ENCODE results near the gene LUC7L. TPM values are rescaled to one million over a fixed set of nuclear protein-coding genes. Genes with fewer than 3 reads are reported as not detected.

The LUC7L gene
- total RNA-seq, 1 donor from 2014 or later, result 231 TPM

DNA sequence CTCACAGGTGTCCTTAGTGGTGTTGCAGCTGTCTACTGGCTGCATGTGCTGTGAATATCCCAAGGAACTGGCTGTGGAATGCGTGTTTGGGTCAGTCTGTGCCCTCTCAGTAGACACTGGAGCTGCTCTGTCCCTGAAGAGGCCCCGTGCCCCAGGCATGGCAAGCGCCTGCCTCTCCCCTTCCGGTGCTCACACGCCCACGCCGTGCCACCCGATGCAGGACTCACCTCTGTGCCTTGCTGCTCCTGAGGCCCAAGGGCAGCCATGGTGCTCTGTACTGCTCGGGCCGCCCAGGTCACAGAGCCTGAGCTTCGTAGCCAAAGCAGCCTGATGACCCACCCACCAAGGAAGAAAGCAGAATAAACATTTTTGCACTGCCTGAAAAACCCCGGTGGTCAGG, 36.5 kb upstream of the LUC7L start:
- H3K36me3 Mint-ChIP-seq, result peaks cover 7% of the 10 kb centered on the region

DNA sequence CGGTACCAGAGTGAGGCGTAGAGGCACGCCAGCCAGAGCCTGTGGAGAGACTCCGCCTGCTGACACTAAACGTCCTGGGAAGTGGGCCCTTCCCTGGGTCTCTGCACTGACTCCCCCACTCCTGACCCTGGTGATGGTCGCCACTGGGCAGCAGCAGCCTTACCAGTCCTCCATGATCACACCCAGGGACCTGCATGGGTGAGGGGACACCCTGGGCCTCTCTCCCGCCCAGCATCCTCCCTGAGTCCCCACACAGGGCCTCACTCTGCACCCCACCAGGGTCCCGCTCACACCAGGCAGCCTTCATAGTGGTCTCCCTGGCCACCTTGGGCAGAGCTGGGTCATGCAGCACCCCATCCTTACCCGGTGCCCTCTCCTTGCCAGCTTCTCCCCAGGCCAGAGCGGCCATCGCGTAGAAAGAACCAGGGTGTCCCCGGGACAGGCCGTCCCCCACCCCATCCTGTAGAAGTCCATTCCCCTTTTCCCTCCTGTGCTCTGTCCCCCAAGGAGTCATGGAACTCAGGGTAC, 35.8 kb upstream of the LUC7L start:
- no peaks in the 10 kb centered on the region for H3K9me3 Mint-ChIP-seq
- H3K4me1 Mint-ChIP-seq, result peaks cover 7% of the 10 kb centered on the region
- Histone ChIP-seq H3K9ac (no peak overlapping the region), H3K27me3 (no peaks in the 10 kb centered on the region), H3K4me1 (no peaks in the 10 kb centered on the region), H3K79me2 (ENCODE audit: low read depth) (no peaks in the 10 kb centered on the region), H2AFZ (replicated peaks) (no peak overlapping the region), H3K27ac (no peak overlapping the region), H3K9me3 (ENCODE audit: low read depth) (no peaks in the 10 kb centered on the region), H3F3A (ENCODE audit: low read depth) (peaks cover 19% of the 10 kb centered on the region), H3K4me3 (no peak overlapping the region), H4K20me1 (ENCODE audit: low read depth) (no peaks in the 10 kb centered on the region), H3K36me3 (no peaks in the 10 kb centered on the region), H3K4me2 (no peak overlapping the region)
- no peak overlapping the region for H3K4me3 Mint-ChIP-seq
- TF ChIP-seq, protein P1, sequence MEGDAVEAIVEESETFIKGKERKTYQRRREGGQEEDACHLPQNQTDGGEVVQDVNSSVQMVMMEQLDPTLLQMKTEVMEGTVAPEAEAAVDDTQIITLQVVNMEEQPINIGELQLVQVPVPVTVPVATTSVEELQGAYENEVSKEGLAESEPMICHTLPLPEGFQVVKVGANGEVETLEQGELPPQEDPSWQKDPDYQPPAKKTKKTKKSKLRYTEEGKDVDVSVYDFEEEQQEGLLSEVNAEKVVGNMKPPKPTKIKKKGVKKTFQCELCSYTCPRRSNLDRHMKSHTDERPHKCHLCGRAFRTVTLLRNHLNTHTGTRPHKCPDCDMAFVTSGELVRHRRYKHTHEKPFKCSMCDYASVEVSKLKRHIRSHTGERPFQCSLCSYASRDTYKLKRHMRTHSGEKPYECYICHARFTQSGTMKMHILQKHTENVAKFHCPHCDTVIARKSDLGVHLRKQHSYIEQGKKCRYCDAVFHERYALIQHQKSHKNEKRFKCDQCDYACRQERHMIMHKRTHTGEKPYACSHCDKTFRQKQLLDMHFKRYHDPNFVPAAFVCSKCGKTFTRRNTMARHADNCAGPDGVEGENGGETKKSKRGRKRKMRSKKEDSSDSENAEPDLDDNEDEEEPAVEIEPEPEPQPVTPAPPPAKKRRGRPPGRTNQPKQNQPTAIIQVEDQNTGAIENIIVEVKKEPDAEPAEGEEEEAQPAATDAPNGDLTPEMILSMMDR (IDR thresholded peaks at IDR 0.05), result no peak
- TF ChIP-seq EZH2 (IDR thresholded peaks at IDR 0.05), result no peak
- no peak for TF ChIP-seq EZH2phosphoT487 (IDR thresholded peaks at IDR 0.05)
- H3K36me3 Mint-ChIP-seq, result peaks cover 10% of the 10 kb centered on the region
- H3K27me3 Mint-ChIP-seq (ENCODE audit: insufficient read depth, low read depth), result peaks cover 5% of the 10 kb centered on the region
- no peak overlapping the region for H3K27ac Mint-ChIP-seq
- DNase-seq (ENCODE audit: low spot score), result no peak

More for the DNA sequence above, 36.5 kb upstream of the LUC7L start:
- H3K4me2 ChIP-seq, result no peak overlapping the region
- no peaks in the 10 kb centered on the region for H3K36me3 ChIP-seq
- no peaks in the 10 kb centered on the region for H3K9me3 ChIP-seq (ENCODE audit: low read depth)
- H3K27ac ChIP-seq, result no peak overlapping the region
- H4K20me1 ChIP-seq (ENCODE audit: low read depth), result no peaks in the 10 kb centered on the region
- peaks cover 5% of the 10 kb centered on the region for H3K27me3 Mint-ChIP-seq (ENCODE audit: insufficient read depth, low read depth)
- H3K79me2 ChIP-seq (ENCODE audit: low read depth), result no peaks in the 10 kb centered on the region
- H3K4me3 ChIP-seq, result no peak overlapping the region
- no peak overlapping the region for H2AFZ ChIP-seq (replicated peaks)
- no peaks in the 10 kb centered on the region for H3K4me1 ChIP-seq
- H3K27ac Mint-ChIP-seq, result no peak overlapping the region
- no peak overlapping the region for H3K9ac ChIP-seq
- no peak for DNase-seq (ENCODE audit: low spot score)
- H3K4me1 Mint-ChIP-seq, result peaks cover 7% of the 10 kb centered on the region
- H3K4me3 Mint-ChIP-seq, result no peak overlapping the region
- H3F3A ChIP-seq (ENCODE audit: low read depth), result peaks cover 19% of the 10 kb centered on the region
- no peak for TF ChIP-seq EZH2 (IDR thresholded peaks at IDR 0.05)
- TF ChIP-seq EZH2phosphoT487 (IDR thresholded peaks at IDR 0.05), result no peak
- TF ChIP-seq, protein P1 (IDR thresholded peaks at IDR 0.05), result no peak
- no peaks in the 10 kb centered on the region for H3K27me3 ChIP-seq
- H3K9me3 Mint-ChIP-seq, result no peaks in the 10 kb centered on the region

DNA sequence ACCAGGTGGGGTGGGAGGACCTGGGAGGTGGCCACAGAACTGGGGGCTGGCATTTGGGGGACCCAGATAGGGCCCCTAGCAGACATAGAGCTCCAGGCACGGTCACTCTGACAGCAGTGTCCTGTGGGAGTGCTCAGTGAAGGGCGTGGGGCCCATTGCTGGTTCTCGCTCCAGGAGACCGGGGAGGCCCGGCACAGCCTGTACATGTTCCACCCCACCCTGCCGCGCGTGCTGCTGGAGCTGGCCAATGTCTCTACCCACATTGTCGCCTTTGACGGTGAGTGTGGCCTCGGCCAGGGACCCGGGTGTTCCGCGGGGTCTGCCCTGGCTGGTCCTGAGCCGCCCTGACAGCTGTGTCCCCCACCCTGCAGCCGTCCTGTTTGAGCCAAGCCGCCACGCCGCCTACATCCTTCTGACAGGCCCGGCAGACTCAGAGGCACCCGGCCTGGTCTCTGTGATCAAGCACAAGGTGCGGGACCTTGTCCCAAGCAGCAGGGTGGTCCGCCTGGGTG, 35.2 kb upstream of the LUC7L start:
- DNase-seq (ENCODE audit: low spot score), result no peak
- Mint-ChIP-seq H3K27me3 (ENCODE audit: insufficient read depth, low read depth) (peaks cover 5% of the 10 kb centered on the region), H3K4me1 (peaks cover 7% of the 10 kb centered on the region), H3K9me3 (no peaks in the 10 kb centered on the region), H3K4me3 (no peak overlapping the region), H3K27ac (no peak overlapping the region), H3K36me3 (peaks cover 10% of the 10 kb centered on the region)
- no peaks in the 10 kb centered on the region for H3K79me2 ChIP-seq (ENCODE audit: low read depth)
- no peak overlapping the region for H3K27ac ChIP-seq
- no peaks in the 10 kb centered on the region for H3K36me3 ChIP-seq
- H3K4me3 ChIP-seq, result no peak overlapping the region
- no peaks in the 10 kb centered on the region for H3K4me1 ChIP-seq
- no peaks in the 10 kb centered on the region for H4K20me1 ChIP-seq (ENCODE audit: low read depth)
- no peaks in the 10 kb centered on the region for H3K27me3 ChIP-seq
- TF ChIP-seq, protein P1 (IDR thresholded peaks at IDR 0.05), result no peak
- no peak for TF ChIP-seq EZH2 (IDR thresholded peaks at IDR 0.05)
- TF ChIP-seq EZH2phosphoT487 (IDR thresholded peaks at IDR 0.05), result no peak
- H3K4me2 ChIP-seq, result no peak overlapping the region
- H3K9ac ChIP-seq, result no peak overlapping the region
- H3F3A ChIP-seq (ENCODE audit: low read depth), result peaks cover 19% of the 10 kb centered on the region
- H2AFZ ChIP-seq (replicated peaks), result no peak overlapping the region
- no peaks in the 10 kb centered on the region for H3K9me3 ChIP-seq (ENCODE audit: low read depth)
